ENCODE results near the gene WDR18. TPM values are rescaled to one million over a fixed set of nuclear protein-coding genes. Genes with fewer than 3 reads are reported as not detected.

Gene WDR18
- total and polyA plus RNA-seq, 7 donors = 14.3 to 65.8 (median 30.7) TPM

DNA sequence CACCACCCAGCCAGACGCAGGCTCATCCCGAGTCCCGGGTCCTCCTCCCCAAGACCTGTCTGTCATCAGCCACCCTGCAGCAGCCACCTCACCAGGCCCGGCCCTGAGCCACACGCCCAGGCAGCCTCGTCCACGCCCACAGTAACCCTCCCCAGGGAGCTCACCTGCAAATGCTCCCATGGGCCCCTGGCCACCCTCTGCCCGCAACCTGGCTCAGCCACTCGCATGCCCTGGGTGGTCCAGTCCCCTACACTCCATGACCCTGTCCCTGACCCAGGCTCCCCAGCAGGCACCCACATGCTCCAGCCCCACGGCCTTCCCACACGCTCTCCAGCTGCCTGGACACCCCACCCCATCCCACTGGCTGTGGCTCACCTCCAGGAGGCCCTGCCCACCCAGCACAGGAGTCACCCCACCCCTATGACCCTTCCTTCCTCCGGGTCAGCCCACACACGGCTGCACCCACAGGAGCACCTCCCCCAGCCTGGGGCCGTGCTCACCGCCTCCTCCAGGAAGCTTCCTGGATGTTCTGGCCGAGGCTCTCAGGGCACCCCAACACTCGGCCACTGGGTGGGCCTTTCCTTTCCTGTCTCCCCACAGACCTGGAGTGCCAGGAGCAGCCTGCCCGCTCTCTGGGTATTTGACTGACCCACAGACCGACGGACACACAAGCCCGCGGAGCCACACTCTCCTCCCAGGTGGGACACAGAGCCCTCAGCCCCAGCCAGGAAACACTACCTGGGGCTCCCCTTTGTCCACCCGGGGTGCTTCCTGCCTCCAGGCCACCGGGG is 33.2 kb downstream of the WDR18 start:
- 32 to 60% methylated on average over 24 of the region's 24 CpGs for WGBS, 2 donors
- DNase-seq = no peak
- TF ChIP-seq POLR2A (IDR thresholded peaks at IDR 0.05) (no peak), EP300 (IDR thresholded peaks at IDR 0.05) (no peak), POLR2AphosphoS5 (IDR thresholded peaks at IDR 0.05) (no peak)
- TF ChIP-seq, protein P1, sequence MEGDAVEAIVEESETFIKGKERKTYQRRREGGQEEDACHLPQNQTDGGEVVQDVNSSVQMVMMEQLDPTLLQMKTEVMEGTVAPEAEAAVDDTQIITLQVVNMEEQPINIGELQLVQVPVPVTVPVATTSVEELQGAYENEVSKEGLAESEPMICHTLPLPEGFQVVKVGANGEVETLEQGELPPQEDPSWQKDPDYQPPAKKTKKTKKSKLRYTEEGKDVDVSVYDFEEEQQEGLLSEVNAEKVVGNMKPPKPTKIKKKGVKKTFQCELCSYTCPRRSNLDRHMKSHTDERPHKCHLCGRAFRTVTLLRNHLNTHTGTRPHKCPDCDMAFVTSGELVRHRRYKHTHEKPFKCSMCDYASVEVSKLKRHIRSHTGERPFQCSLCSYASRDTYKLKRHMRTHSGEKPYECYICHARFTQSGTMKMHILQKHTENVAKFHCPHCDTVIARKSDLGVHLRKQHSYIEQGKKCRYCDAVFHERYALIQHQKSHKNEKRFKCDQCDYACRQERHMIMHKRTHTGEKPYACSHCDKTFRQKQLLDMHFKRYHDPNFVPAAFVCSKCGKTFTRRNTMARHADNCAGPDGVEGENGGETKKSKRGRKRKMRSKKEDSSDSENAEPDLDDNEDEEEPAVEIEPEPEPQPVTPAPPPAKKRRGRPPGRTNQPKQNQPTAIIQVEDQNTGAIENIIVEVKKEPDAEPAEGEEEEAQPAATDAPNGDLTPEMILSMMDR (IDR thresholded peaks at IDR 0.05) = no peak
- H3K27me3 ChIP-seq = no peaks in the 10 kb centered on the region
- intact Hi-C loops (cut with DNase I) = no loop called here
- H3K36me3 ChIP-seq = peaks cover 10 to 23% (median 19%) of the 10 kb centered on the region in 4 donors
- peaks cover 0 to 69% (median 64%) of the 10 kb centered on the region in 4 donors for H3K4me1 ChIP-seq
- no peak overlapping the region for H3K4me3 ChIP-seq
- no peaks in the 10 kb centered on the region for H3K9me3 ChIP-seq
- peak overlapping the region; percentile 15 to 66 (median 46) for H3K27ac ChIP-seq

GRCh38 chr19:1017906-1018305 is 33.8 kb downstream of the WDR18 start:
- Histone ChIP-seq H3K4me1 (peaks cover 0 to 75% (median 69%) of the 10 kb centered on the region in 4 donors), H3K27ac (peak overlapping the region; percentile 15 to 66 (median 46)), H3K36me3 (peaks cover 8 to 17% (median 13%) of the 10 kb centered on the region in 4 donors), H3K27me3 (no peaks in the 10 kb centered on the region), H3K4me3 (no peak overlapping the region), H3K9me3 (no peaks in the 10 kb centered on the region)
- no peak for DNase-seq
- intact Hi-C loops (cut with DNase I) = no loop called here
- TF ChIP-seq EP300 (IDR thresholded peaks at IDR 0.05) = no peak
- TF ChIP-seq POLR2AphosphoS5 (IDR thresholded peaks at IDR 0.05) = no peak
- TF ChIP-seq POLR2A (IDR thresholded peaks at IDR 0.05) = no peak
- TF ChIP-seq, protein P1 (IDR thresholded peaks at IDR 0.05) = no peak
- whole genome bisulfite sequencing, 2 donors = 87 to 89% methylated on average over 9 of the region's 9 CpGs

GRCh38 chr19:1018393-1018792 is 34.2 kb downstream of the WDR18 start:
- Histone ChIP-seq H3K27me3 (no peaks in the 10 kb centered on the region), H3K36me3 (peaks cover 4 to 12% (median 9%) of the 10 kb centered on the region in 4 donors), H3K9me3 (no peaks in the 10 kb centered on the region), H3K4me3 (no peak overlapping the region), H3K27ac (peak overlapping the region in 1 of 4 donors; percentile 95), H3K4me1 (peaks cover 0 to 78% (median 72%) of the 10 kb centered on the region in 4 donors)
- DNase-seq = no peak
- 74 to 77% methylated on average over 5 of the region's 5 CpGs for WGBS, 2 donors
- intact Hi-C loops (cut with DNase I) = no loop called here
- TF ChIP-seq POLR2A (IDR thresholded peaks at IDR 0.05) (no peak), POLR2AphosphoS5 (IDR thresholded peaks at IDR 0.05) (no peak), EP300 (IDR thresholded peaks at IDR 0.05) (no peak)
- TF ChIP-seq, protein P1 (IDR thresholded peaks at IDR 0.05) = no peak

DNA sequence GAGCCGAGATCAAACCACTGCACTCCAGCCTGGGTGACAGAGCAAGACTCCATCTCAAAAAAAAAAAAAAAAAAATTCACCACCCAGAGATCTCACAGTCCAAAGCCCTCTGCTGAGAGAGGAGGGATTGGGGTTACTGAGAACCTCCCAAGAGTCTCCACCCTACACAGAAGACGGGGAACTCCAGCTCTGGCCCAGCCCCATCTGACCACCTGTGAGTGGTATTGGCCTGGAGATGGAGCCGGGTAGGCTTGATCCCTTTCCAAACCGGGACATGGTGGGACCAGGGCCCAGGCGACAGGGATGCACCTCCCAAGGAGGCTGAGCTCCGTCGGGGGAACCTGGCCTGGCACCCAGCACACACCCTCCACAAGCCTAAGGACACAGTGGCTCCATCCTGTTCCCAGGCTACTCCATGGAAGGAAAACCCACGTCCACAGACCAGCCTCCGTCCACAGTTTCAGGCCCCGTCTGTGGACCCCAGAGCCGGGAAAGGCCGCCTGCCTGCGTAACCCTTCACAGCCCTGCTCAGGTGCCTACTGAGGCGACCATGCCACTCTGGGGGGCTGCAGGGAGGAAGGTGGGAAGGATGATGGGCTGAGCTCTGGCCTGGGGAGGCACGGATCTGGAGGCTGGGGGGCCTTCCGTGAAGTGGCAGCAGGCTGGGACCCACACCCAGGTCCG is 34.9 kb downstream of the WDR18 start:
- Histone ChIP-seq H3K27ac (peak overlapping the region in 3 of 4 donors; percentile 92 to 96 (median 95)), H3K4me1 (peaks cover 0 to 79% (median 71%) of the 10 kb centered on the region in 4 donors)
- WGBS, 2 donors = 48 to 64% methylated on average over 17 of the region's 17 CpGs

More for the DNA sequence above, 34.9 kb downstream of the WDR18 start:
- intact Hi-C loops (cut with DNase I) = no loop called here
- Histone ChIP-seq H3K9me3 (no peaks in the 10 kb centered on the region), H3K27me3 (no peaks in the 10 kb centered on the region), H3K4me3 (peak overlapping the region in 3 of 4 donors; percentile 66 to 86 (median 82)), H3K36me3 (peaks cover 0 to 5% (median 2%) of the 10 kb centered on the region in 4 donors)
- DNase-seq = no peak
- no peak for TF ChIP-seq EP300 (IDR thresholded peaks at IDR 0.05)
- TF ChIP-seq, protein P1 (IDR thresholded peaks at IDR 0.05) = no peak
- no peak for TF ChIP-seq POLR2AphosphoS5 (IDR thresholded peaks at IDR 0.05)
- no peak for TF ChIP-seq POLR2A (IDR thresholded peaks at IDR 0.05)
